G401.6 (cell line): Measurements from ENCODE around the gene ARHGAP10.
"Not testable (repeated sequence)": the region's sequence is repeated elsewhere in the genome, so short reads cannot be mapped to it uniquely, and the experiment has no call there.

Source experiments
- FAIRE-seq: peaks from 2 replicates; lab custom pipeline; 2012; peaks lifted over from hg19 to GRCh38; lab: Jason Lieb, UNC

ARHGAP10 gene

GRCh38 chr4:148069086-148069894, 337.4 kb downstream of the ARHGAP10 start:
- no peak for FAIRE-seq

- FAIRE-seq, result no peak
Observed at GRCh38 chr4:148069895-148070178, 337.9 kb downstream of the ARHGAP10 start.

GRCh38 chr4:148071009-148071408, 339.1 kb downstream of the ARHGAP10 start:
- no peak for FAIRE-seq

- FAIRE-seq, result no peak
Observed at GRCh38 chr4:148072789-148073188, 340.9 kb downstream of the ARHGAP10 start.

- FAIRE-seq, result no peak
Observed at GRCh38 chr4:148073349-148073748, 341.5 kb downstream of the ARHGAP10 start.

- FAIRE-seq, result no peak
Observed at GRCh38 chr4:148074462-148074861, 342.6 kb downstream of the ARHGAP10 start.

GRCh38 chr4:148075438-148075837, 343.6 kb downstream of the ARHGAP10 start:
- no peak for FAIRE-seq

- FAIRE-seq, result no peak
Observed at GRCh38 chr4:148076964-148077363, 345.1 kb downstream of the ARHGAP10 start.

GRCh38 chr4:148077581-148077980, 345.7 kb downstream of the ARHGAP10 start:
- FAIRE-seq, result no peak

- FAIRE-seq, result no peak
Observed at GRCh38 chr4:148078061-148078460, 346.2 kb downstream of the ARHGAP10 start.

- no peak for FAIRE-seq
Observed at GRCh38 chr4:148079961-148080360, 348.1 kb downstream of the ARHGAP10 start.

GRCh38 chr4:148081267-148081666, 349.4 kb downstream of the ARHGAP10 start:
- no peak for FAIRE-seq

- no peak for FAIRE-seq
Observed at GRCh38 chr4:148081745-148082144, 349.9 kb downstream of the ARHGAP10 start.

- not testable (repeated sequence) for FAIRE-seq
Observed at GRCh38 chr4:148083073-148083472, 351.2 kb downstream of the ARHGAP10 start.

GRCh38 chr4:148089624-148090023, 357.7 kb downstream of the ARHGAP10 start:
- no peak for FAIRE-seq

- no peak for FAIRE-seq
Observed at GRCh38 chr4:148090029-148090428, 358.1 kb downstream of the ARHGAP10 start.

- no peak for FAIRE-seq
Observed at GRCh38 chr4:148090503-148091476, 358.9 kb downstream of the ARHGAP10 start.

GRCh38 chr4:148091896-148092295, 360.0 kb downstream of the ARHGAP10 start:
- FAIRE-seq, result no peak

- no peak for FAIRE-seq
Observed at GRCh38 chr4:148092316-148093014, 360.6 kb downstream of the ARHGAP10 start.

GRCh38 chr4:148093065-148093464, 361.2 kb downstream of the ARHGAP10 start:
- no peak for FAIRE-seq

- FAIRE-seq, result no peak
Observed at GRCh38 chr4:148094149-148094548, 362.3 kb downstream of the ARHGAP10 start.

GRCh38 chr4:148095346-148095923, 363.5 kb downstream of the ARHGAP10 start:
- no peak for FAIRE-seq
